Ishikawa (cell line): ENCODE data around the gene PKMYT1.

Experiments
- CEBPB ChIP-seq: IDR thresholded peaks from 2 replicates; pipeline ENCODE4 v1.6.1; 2012
- CREB1 ChIP-seq: IDR thresholded peaks from 2 replicates; pipeline ENCODE4 v1.6.1; 2012; ENCODE audit warnings: low read depth
- EGR1 ChIP-seq: IDR thresholded peaks from 2 replicates; pipeline ENCODE4 v1.6.1; 2012
- EP300 ChIP-seq: IDR thresholded peaks from 2 replicates; pipeline ENCODE4 v1.6.1; 2012; ENCODE audit warnings: borderline replicate concordance
- FOXM1 ChIP-seq: IDR thresholded peaks from 2 replicates; pipeline ENCODE4 v1.6.1; 2012; ENCODE audit warnings: low read depth, borderline replicate concordance
- NFIC ChIP-seq: IDR thresholded peaks from 2 replicates; pipeline ENCODE4 v1.6.1; 2012
- RAD21 ChIP-seq: IDR thresholded peaks from 2 replicates; pipeline ENCODE4 v1.6.1; 2012; ENCODE audit warnings: low read depth
- REST ChIP-seq: IDR thresholded peaks from 2 replicates; pipeline ENCODE4 v1.6.1; 2012; ENCODE audit warnings: low read depth, mild to moderate bottlenecking
- TAF1 ChIP-seq: IDR thresholded peaks from 2 replicates; pipeline ENCODE4 v1.6.1; 2012; ENCODE audit warnings: low read depth, mild to moderate bottlenecking
- TCF12 ChIP-seq: IDR thresholded peaks from 2 replicates; pipeline ENCODE4 v1.6.1; 2012; ENCODE audit warnings: low read depth
- TEAD4 ChIP-seq: IDR thresholded peaks from 2 replicates; pipeline ENCODE4 v1.6.1; 2012
- YY1 ChIP-seq: IDR thresholded peaks from 2 replicates; pipeline ENCODE4 v1.6.1; 2012; ENCODE audit warnings: low read depth
- ZBTB7A ChIP-seq: IDR thresholded peaks from 2 replicates; pipeline ENCODE4 v1.6.1; 2012; ENCODE audit warnings: low read depth
- TF ChIP-seq, protein P1 (sequence below): IDR thresholded peaks from 2 replicates; pipeline ENCODE4 v1.6.1; 2012
- TF ChIP-seq, protein P2 (sequence below): IDR thresholded peaks from 2 replicates; pipeline ENCODE4 v1.6.1; 2012

Gene PKMYT1

GRCh38 chr16:2987286-2987685 lies 7.0 kb upstream of the PKMYT1 start:
- TF ChIP-seq RAD21 = no peak
- no peak for TF ChIP-seq TEAD4
- no peak for TF ChIP-seq CEBPB
- no peak for TF ChIP-seq EP300
- no peak for TF ChIP-seq CREB1
- TF ChIP-seq YY1 = no peak
- TF ChIP-seq ZBTB7A = no peak
- no peak for TF ChIP-seq TCF12
- TF ChIP-seq EGR1 = no peak
- TF ChIP-seq, protein P1, sequence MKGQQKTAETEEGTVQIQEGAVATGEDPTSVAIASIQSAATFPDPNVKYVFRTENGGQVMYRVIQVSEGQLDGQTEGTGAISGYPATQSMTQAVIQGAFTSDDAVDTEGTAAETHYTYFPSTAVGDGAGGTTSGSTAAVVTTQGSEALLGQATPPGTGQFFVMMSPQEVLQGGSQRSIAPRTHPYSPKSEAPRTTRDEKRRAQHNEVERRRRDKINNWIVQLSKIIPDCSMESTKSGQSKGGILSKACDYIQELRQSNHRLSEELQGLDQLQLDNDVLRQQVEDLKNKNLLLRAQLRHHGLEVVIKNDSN = no peak
- TF ChIP-seq TAF1 = no peak
- no peak for TF ChIP-seq REST
- TF ChIP-seq, protein P2, sequence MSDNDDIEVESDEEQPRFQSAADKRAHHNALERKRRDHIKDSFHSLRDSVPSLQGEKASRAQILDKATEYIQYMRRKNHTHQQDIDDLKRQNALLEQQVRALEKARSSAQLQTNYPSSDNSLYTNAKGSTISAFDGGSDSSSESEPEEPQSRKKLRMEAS = no peak
- no peak for TF ChIP-seq NFIC
- no peak for TF ChIP-seq FOXM1

DNA sequence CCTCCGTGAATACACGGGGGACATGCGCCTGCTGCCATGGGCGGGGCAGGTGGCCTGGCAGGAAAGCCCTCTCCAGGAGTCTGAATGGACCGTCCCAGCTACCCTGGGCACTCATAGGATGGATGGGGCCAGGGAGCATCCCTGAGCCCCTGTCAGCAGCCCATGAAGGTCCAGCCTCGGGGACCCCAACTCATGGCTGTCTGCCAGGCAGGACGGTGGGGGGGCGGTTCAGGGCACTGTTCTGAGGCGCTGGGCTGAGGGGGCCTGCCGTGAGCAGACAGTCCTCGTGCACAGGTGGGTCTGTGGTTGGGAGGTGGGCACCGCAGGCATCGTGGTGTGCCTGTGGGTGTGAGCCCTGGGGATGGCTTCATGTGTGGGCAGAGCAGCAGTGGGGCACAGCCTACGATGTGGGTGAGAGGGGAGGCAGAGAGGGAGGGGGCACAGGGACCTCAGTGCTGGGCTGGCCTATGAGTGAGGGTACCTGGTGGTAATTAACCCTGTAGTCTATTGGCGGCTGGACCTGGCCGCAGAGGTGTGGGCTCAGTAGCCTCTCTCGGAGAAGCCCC lies 6.5 kb upstream of the PKMYT1 start:
- no peak for TF ChIP-seq REST

- TF ChIP-seq TCF12 (no peak), NFIC (no peak), TEAD4 (no peak), RAD21 (no peak), FOXM1 (no peak), CREB1 (no peak), ZBTB7A (no peak), CEBPB (no peak)
- TF ChIP-seq, protein P1 = no peak
- TF ChIP-seq, protein P2 = no peak
These were observed 5.7 kb upstream of the PKMYT1 start for GRCh38 chr16:2985893-2986355.

DNA sequence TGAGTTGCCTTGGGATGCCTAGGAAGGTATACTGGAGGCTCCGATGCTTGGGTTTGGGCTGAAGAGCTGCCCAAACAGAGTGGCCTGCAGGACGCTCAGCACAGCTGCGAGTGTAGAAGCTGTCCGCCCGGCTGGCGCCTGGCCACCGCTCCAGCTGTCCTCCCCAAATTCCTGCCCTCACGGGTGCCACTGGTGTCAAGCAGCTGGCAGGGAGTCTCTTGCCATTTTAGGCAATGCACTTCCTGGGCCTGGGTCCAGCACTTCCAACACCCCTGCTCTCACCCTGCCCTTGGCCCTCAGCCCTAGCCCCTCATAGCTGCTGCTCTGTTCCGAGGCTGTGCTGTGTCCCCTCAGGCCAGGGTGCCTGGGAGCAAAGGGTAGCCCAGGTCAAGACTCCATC lies 5.2 kb upstream of the PKMYT1 start:
- TF ChIP-seq CEBPB (no peak), NFIC (0 out of 2 replicates have a peak, but pooled peaks have one; percentile 21), TEAD4 (peak; percentile 20; the same call in 1 of the 2 replicates)

DNA sequence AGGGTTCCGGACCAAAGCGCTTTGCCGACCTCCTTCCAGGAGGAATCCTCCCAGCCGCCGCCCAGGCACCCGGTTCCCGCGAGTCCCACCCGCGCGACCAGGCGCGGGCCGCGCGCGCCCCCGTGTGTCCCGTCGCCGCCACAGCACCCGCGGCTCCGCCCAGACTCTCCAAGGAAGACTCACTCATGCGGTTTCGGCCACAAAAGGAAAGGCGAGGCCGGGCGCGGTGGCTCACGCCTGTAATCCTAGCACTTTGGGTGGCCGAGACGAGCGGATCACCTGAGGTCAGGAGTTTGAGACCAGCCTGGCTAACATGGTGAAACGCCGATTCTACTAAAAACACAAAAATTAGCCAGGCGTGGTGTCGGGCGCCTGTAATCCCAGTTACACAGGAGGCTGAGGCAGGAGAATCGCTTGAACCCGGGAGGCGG lies 3.5 kb upstream of the PKMYT1 start:
- no peak for TF ChIP-seq EGR1
- TF ChIP-seq TAF1 = no peak
- TF ChIP-seq, protein P2 = peak; percentile 75
- TF ChIP-seq TCF12 = peak; percentile 21; the same call in 1 of the 2 replicates
- peak; percentile 71; the same call in 1 of the 2 replicates for TF ChIP-seq RAD21
- 0 out of 2 replicates have a peak, but pooled peaks have one; percentile 6 for TF ChIP-seq YY1

DNA sequence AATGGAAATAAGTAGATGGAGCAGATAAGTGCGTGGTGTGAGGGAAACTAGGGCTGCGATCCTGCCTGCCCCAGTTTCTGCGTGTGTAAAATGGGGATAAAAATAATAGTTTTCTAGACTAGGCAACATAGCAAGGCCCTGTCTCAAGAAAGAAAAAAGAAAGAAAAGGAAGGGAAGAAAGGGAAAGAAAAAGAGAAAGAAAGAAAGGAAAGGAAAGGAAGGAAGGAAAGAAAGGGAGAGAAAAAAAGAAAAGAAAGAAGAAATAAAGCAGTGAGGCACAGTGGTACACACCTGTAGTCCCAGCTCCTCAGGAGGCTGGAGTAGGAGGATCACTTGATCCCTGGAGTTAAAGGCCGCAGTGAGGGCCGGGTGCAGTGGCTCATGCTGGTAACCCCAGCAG lies 2.2 kb upstream of the PKMYT1 start:
- no peak for TF ChIP-seq YY1
- TF ChIP-seq FOXM1 = no peak
- TF ChIP-seq CREB1 = no peak
- TF ChIP-seq NFIC = no peak
- TF ChIP-seq, protein P2 = no peak
- TF ChIP-seq, protein P1 = no peak
- no peak for TF ChIP-seq TAF1
- no peak for TF ChIP-seq TEAD4
- no peak for TF ChIP-seq EGR1
- no peak for TF ChIP-seq CEBPB
- TF ChIP-seq ZBTB7A = no peak
- no peak for TF ChIP-seq REST
- no peak for TF ChIP-seq RAD21
- no peak for TF ChIP-seq TCF12
